Endothelial cell of umbilical vein (primary cell): ENCODE data around the gene OSBPL9.

Experiments used
- EZH2 ChIP-seq: IDR thresholded peaks from 2 replicates; pipeline ENCODE4 v1.6.1; 2012; ENCODE audit warnings: borderline replicate concordance, low read depth, mild to moderate bottlenecking, moderate library complexity, low read length, inconsistent platforms; ENCODE audit not compliant: severe bottlenecking
- FOS ChIP-seq: IDR thresholded peaks from 2 replicates; pipeline ENCODE4 v1.6.1; 2011; ENCODE audit warnings: mild to moderate bottlenecking, low read length, moderate library complexity, borderline replicate concordance; ENCODE audit not compliant: insufficient read depth
- GATA2 ChIP-seq: IDR thresholded peaks from 2 replicates; pipeline ENCODE4 v1.7.0; 2011; ENCODE audit warnings: low read depth, mild to moderate bottlenecking, moderate library complexity, mixed read lengths, low read length; ENCODE audit not compliant: insufficient read length, insufficient read depth
- JUN ChIP-seq: IDR thresholded peaks from 2 replicates; pipeline ENCODE4 v1.6.1; 2011; ENCODE audit warnings: borderline replicate concordance, low read depth; ENCODE audit not compliant: insufficient read length, insufficient read depth
- MYC ChIP-seq: IDR thresholded peaks from one replicate; pipeline ENCODE4 v1.6.1; 2011; ENCODE audit warnings: mild to moderate bottlenecking, low read depth, low read length
- POLR2A ChIP-seq: IDR thresholded peaks from 2 replicates; pipeline ENCODE4 v1.6.1; 2012; ENCODE audit warnings: low read depth, mild to moderate bottlenecking, control low read depth, low read length
- POLR2AphosphoS5 ChIP-seq: IDR thresholded peaks from 2 replicates; pipeline ENCODE4 v1.6.1; 2012; ENCODE audit warnings: low read depth, mild to moderate bottlenecking, control low read depth, low read length, moderate library complexity; ENCODE audit not compliant: insufficient read depth
- TF ChIP-seq, protein P1 (sequence below), 2 donors: IDR thresholded peaks; 1 replicate in 1 of 2; 2 replicates in 1 of 2; pipeline ENCODE4 v1.5.1; 2011; ENCODE audit warnings: low read length in 2 of 2, mild to moderate bottlenecking in 2 of 2, moderate library complexity in 2 of 2, control low read depth in 1 of 2, inconsistent platforms in 1 of 2, low read depth in 1 of 2; ENCODE audit not compliant: insufficient read depth in 1 of 2; ENCODE audit errors: extremely low read depth in 1 of 2
- TF ChIP-seq, protein P2 (sequence below): IDR thresholded peaks from 2 replicates; pipeline ENCODE4 v1.6.1; 2011; ENCODE audit not compliant: insufficient read depth, insufficient read length

GRCh38 chr1:51623025-51623424 is 6.1 kb downstream of the OSBPL9 start:
- TF ChIP-seq EZH2: no peak
- TF ChIP-seq POLR2A: no peak
- TF ChIP-seq, protein P1, sequence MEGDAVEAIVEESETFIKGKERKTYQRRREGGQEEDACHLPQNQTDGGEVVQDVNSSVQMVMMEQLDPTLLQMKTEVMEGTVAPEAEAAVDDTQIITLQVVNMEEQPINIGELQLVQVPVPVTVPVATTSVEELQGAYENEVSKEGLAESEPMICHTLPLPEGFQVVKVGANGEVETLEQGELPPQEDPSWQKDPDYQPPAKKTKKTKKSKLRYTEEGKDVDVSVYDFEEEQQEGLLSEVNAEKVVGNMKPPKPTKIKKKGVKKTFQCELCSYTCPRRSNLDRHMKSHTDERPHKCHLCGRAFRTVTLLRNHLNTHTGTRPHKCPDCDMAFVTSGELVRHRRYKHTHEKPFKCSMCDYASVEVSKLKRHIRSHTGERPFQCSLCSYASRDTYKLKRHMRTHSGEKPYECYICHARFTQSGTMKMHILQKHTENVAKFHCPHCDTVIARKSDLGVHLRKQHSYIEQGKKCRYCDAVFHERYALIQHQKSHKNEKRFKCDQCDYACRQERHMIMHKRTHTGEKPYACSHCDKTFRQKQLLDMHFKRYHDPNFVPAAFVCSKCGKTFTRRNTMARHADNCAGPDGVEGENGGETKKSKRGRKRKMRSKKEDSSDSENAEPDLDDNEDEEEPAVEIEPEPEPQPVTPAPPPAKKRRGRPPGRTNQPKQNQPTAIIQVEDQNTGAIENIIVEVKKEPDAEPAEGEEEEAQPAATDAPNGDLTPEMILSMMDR (IDR thresholded peaks at IDR 0.05; ENCODE audit: extremely low read depth in 1 of 2, insufficient read depth in 1 of 2, low read depth in 1 of 2, low read length in 2 of 2): no peak
- TF ChIP-seq POLR2AphosphoS5: no peak
- TF ChIP-seq, protein P2, sequence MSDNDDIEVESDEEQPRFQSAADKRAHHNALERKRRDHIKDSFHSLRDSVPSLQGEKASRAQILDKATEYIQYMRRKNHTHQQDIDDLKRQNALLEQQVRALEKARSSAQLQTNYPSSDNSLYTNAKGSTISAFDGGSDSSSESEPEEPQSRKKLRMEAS: no peak
- no peak for TF ChIP-seq MYC
- no peak for TF ChIP-seq JUN
- no peak for TF ChIP-seq FOS
- no peak for TF ChIP-seq GATA2
